GM10248 (cell line): ENCODE measurements around the gene TBC1D7.

Source experiments
- CTCF ChIA-PET: fragments of 300-600 bp; sonication (Branson Sonifier 250); formaldehyde crosslinking; extraction: SDS; loops from one replicate; lab custom pipeline; 2021; ENCODE audit warnings: antibody characterized with exemption; lab: Yijun Ruan, JAX
- POLR2A ChIA-PET: fragments of 350-650 bp; sonication (Branson Sonifier 250); formaldehyde crosslinking; extraction: SDS; loops from one replicate; lab custom pipeline; 2020; ENCODE audit warnings: antibody characterized with exemption; lab: Yijun Ruan, JAX
- DNase-seq: peaks from one replicate; pipeline ENCODE4 v3.0.0; 2012; ENCODE audit errors: extremely low spot score
- TF ChIP-seq, protein P1 (sequence below): IDR thresholded peaks from 2 replicates; pipeline ENCODE4 v1.5.1; 2012; ENCODE audit warnings: mild to moderate bottlenecking, low read depth; ENCODE audit errors: extremely low read depth, missing control alignments, control extremely low read depth

Gene TBC1D7

DNA sequence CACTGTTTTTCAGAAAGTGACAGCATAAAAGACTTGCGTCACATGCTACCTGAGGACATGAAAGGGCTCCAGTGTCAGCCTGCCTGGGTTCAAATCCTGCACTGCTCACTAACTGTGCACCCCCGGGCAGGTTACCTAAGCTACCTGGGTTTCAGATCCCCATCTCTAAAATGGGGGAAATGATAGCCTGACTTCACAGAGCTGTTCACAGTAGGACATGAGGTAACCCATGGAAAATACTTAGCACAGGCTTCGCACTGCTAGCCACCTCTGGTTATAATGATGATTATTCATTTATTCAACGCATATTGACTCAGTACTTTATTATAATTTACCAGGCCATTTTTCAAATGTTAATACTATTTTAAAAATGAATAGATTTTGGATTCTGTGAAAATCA is 23.0 kb downstream of the TBC1D7 start:
- TF ChIP-seq, protein P1, sequence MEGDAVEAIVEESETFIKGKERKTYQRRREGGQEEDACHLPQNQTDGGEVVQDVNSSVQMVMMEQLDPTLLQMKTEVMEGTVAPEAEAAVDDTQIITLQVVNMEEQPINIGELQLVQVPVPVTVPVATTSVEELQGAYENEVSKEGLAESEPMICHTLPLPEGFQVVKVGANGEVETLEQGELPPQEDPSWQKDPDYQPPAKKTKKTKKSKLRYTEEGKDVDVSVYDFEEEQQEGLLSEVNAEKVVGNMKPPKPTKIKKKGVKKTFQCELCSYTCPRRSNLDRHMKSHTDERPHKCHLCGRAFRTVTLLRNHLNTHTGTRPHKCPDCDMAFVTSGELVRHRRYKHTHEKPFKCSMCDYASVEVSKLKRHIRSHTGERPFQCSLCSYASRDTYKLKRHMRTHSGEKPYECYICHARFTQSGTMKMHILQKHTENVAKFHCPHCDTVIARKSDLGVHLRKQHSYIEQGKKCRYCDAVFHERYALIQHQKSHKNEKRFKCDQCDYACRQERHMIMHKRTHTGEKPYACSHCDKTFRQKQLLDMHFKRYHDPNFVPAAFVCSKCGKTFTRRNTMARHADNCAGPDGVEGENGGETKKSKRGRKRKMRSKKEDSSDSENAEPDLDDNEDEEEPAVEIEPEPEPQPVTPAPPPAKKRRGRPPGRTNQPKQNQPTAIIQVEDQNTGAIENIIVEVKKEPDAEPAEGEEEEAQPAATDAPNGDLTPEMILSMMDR: no peak
- DNase-seq: no peak
- POLR2A ChIA-PET: no interaction called here
- CTCF ChIA-PET: interaction anchor here (0.7 to 4.7 kb wide), 6 partner anchors 9 to 261 kb away, joined by 3 to 19 read pairs (median 5); partner anchors contain the start of gene TBC1D7

DNA sequence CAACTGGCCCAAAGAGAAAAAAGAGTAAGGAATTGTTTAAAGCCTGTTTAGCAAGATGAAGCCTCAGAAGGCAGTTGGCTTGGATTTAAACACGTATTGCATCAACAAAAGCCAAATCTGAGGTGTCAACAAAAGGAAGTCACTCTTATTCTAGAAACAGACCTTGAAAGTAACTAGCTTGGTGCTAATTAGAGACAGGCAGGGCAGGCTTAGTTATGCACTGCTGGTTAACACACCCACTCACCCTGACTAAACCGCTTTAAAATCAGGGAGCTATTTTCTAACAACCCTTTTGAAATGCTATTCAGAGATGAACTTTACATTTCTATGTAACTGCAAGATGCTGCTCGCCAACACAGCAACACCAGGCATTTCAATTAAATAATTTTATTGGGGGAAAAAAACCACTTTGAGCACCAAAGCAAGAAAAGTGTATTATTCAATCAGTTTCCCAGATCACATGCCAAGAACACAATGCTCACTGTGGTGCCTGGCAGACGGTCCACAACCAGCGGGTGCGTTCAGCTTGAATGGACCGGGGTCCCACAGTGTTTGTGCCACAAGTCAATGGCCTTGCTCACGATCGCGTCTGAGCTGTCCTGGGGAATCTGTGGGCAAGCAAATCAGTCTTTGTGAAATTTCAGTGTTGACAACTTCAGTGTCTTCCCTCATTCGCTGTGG is 23.6 kb downstream of the TBC1D7 start:
- TF ChIP-seq, protein P1: no peak
- DNase-seq: peak; percentile 62
- POLR2A ChIA-PET: no interaction called here
- CTCF ChIA-PET: interaction anchor here (0.7 to 4.7 kb wide), 10 partner anchors 10 to 261 kb away, joined by 3 to 19 read pairs (median 4); partner anchors contain the start of gene TBC1D7

DNA sequence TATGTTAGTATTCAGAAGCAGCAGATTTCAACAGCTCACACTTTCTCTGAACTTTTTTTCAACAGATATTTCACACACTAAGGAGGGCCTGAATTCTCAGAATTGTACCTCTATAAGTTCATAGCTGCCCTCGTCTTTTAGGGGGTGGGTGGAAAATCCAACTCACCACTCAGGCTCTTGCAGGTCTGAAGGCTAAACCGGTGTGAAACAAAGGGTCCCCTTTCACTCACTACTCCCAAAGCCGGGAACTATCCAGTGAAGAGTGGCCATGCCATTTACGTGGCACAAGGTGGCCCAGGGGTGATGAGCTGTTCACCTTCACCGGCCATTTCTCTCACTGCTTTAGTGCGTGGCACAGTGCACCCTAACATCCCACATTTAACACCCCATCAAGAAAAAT is 24.2 kb downstream of the TBC1D7 start:
- ChIA-PET POLR2A (no interaction called here), CTCF (interaction anchor here (0.8 to 4.7 kb wide), 8 partner anchors 10 to 150 kb away, joined by 3 to 19 read pairs (median 6); partner anchors contain the start of gene TBC1D7)
- DNase-seq: no peak
- TF ChIP-seq, protein P1: no peak

DNA sequence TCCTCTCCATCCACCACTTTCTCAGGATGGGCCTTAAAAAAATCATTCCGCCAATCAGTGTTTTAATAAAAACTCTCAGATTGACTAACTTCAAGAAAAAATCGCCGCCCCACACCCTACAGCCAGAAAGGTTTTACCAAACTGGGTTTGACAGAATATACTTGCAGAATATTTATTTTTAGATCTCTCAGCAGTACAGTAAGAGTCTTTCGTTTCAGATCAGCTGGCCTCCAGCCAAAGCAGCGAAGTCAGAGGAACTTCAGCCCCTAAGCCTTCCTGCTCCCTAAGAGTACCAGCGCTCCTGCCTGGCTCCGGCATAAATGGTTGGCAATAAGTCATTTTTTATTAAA is 24.7 kb downstream of the TBC1D7 start:
- ChIA-PET POLR2A (no interaction called here), CTCF (interaction anchor here (1.3 to 4.7 kb wide), 5 partner anchors 10 to 151 kb away, joined by 4 to 19 read pairs (median 7); partner anchors contain the start of gene TBC1D7)
- TF ChIP-seq, protein P1: no peak
- DNase-seq: peak; percentile 75

DNA sequence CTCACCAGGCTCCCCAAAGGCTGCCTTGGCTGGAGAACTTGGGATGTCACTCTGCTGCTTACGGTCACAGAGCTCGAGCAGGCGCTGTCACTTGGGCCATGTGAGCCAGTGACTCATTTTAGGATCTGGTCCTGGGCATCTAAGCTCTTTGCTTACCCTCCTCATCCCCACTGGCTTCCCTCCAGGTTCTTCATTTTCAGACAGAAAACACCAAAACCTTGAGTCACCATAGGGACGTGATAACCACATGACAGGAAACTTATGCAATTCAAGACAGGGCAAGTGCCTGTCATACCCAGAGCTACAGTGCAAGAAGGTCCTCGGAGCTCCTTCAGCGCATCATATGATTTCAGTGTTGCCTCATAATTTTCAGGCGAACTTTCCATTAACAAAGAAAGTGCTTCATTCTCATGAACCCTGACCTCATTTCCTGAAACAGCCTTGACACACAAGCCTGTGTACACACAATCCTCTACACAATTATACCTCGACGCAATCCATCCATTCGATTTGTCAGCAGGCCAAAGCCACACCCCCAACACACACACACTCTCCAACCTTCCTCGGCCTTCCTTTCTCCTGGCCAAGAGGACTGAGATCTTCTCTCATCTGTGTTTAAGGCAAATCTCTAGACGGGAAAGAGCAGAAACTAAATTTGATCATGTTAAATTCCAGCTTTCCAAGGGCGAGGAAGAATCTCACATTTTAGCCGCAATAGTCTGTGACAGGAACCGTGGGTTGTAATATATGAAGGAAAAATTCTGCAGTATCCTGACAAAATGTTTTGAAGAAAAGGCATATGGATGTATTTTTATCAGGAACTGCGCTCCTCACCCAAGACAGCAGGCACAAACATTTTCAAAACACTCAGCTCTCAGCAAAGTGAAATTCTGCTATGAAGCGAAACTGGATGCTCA is 25.3 kb downstream of the TBC1D7 start:
- TF ChIP-seq, protein P1: no peak
- ChIA-PET POLR2A (interaction anchor here (0.8 to 1.7 kb wide), 6 partner anchors 8 to 123 kb away, joined by 3 to 6 read pairs (median 4); partner anchors contain the start of gene TBC1D7), CTCF (interaction anchor here (0.7 to 4.7 kb wide), 10 partner anchors 10 to 272 kb away, joined by 3 to 19 read pairs (median 4); partner anchors contain the start of genes SIRT5 and TBC1D7)
- DNase-seq: peak; percentile 72

DNA sequence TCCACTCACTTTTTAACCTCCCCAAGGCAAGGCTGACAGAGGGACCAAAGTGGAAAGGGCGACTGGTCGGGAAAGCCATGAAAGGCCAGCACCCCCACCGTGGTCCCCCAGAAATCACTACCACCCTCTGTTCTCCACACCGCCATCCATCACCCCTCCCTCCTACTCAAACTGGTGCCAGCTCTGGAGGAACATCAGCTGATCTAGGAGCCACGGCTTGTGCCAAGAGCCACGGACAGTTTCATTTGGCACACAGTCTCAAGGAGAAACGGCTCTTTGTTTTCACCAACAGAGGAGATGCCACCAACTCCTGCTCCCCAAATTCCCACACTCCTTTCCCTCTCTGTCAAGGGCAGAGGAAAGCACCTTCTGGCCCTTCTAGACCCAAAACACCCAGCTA is 26.0 kb downstream of the TBC1D7 start:
- POLR2A ChIA-PET: interaction anchor here (0.8 to 1.7 kb wide), 6 partner anchors 8 to 124 kb away, joined by 3 to 6 read pairs (median 4); partner anchors contain the start of gene TBC1D7
- CTCF ChIA-PET: interaction anchor here (0.7 to 4.7 kb wide), 7 partner anchors 9 to 272 kb away, joined by 3 to 19 read pairs (median 3); partner anchors contain the start of gene SIRT5
- DNase-seq: no peak
- TF ChIP-seq, protein P1: no peak
